HG03439 (cell line): ENCODE measurements around the gene CLASP1.
"Not testable (repeated sequence)": the region's sequence is repeated elsewhere in the genome, so short reads cannot be mapped to it uniquely, and the experiment has no call there.

Experiments used
- ATAC-seq: cut with Tn5 transposase; IDR thresholded peaks from one replicate; pipeline ENCODE4 v1.9.1; 2021; ENCODE audit warnings: mild to moderate bottlenecking, moderate library complexity; ENCODE audit not compliant: unreplicated experiment

Gene CLASP1

DNA sequence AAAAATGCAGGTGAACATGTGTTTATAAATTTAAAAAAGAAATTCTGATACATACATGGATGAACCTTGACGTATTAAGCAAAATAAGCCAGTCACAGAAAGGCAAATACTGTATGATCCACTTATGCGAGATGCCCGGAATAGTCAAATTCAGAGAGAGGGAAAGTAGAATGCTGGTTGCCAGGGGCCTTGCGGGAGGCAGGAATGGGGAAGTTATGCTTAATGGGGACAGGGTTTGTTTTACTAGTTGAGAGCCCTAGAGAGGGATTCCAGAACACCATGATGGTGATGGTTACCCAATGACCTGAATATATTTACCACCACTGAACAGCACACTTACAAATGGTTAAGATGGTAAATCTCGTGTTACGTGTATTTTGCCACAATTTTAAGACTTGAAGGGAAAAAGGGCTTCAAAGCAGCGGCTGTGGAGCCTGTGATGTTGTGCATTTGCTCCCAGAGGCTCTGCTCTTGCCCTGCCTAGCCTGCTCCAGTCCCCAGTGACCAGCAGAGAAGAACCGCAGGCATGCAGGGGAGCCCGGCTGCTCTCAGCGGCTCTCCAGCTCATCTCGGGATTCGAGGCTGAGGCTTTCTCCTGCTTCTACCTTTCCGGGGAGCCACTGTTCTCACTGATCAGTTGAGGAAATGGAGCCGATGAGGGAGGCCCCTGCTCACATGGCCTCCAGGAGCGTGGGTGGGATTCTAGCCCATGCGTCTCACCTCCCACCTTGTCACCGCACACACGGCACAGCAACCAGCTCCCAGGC, 312.6 kb downstream of the CLASP1 start:
- ATAC-seq = no peak

DNA sequence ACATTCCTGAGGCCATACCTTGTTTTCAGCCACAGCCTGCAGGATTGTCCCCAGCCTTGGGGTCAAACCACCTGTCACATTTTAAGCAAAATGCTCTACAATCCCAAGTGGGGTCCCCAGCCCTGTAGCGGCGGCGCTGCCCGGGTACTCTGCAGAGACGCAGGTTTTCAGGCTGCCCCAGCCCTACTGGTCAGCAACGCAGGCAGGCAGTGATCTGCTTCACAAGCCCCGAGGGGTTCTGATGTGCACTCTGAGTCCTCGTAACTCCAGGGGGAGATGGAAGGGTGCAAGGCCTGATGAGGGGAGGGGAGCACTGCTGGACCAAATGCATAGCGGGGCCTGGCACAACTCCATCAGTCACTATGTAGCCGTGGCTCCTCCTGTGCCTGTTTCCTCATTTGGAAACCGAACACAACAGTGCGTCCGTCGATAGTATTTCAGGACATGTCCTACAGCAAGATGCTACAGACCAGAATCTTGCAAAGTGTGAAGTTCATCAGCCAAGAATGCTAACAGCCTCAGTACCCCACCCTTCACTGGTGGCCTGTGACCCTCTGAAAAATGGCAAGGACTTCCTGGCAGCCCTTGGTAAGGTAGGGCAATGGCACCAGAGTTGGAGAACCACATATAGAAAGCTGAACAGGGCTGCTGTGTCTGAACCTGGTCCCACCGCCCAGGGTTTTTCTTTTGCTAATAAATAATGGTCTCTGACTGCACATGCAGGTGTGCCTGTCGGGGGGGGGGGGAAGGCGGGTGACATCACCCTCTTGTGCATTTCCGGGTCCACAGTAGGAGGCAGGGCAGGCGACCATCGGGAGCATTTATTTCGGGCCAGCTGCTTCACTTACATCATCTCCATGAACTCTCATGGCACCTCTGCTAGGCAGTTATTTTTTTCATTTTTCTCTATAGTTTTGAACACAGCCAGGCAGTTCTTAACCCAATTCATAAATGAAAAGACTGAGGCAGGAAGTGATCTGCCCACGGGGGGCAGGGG, 313.7 kb downstream of the CLASP1 start:
- ATAC-seq = no peak

- ATAC-seq = no peak
Observed at GRCh38 chr2:121334581-121335293, 314.5 kb downstream of the CLASP1 start.

GRCh38 chr2:121333834-121334558, 315.3 kb downstream of the CLASP1 start:
- peak; percentile 71 for ATAC-seq

- ATAC-seq = no peak
Observed at GRCh38 chr2:121333231-121333630, 316.0 kb downstream of the CLASP1 start.

- ATAC-seq = not testable (repeated sequence)
Observed at GRCh38 chr2:121331324-121331723, 317.9 kb downstream of the CLASP1 start.

DNA sequence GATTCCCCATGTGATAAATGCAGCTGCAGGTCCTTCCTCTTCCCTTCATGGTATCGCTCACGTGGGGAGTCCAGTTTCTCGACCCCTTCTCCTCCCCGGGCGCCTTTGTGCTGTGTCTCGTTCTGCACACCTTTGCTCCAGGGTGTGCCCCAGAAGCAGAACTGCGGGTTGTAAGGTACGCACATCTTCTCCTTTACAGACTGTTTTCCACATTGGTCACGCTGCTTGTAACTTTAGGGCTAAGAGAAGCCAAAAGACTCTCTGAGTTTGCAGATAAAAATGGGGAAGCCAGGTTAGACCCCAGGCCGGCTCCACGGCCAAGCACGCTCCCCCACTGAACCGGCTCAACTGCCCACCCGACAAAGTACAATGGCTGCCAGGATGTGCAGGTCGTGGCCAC, 318.3 kb downstream of the CLASP1 start:
- no peak for ATAC-seq

- ATAC-seq = no peak
Observed at GRCh38 chr2:121329786-121330185, 319.5 kb downstream of the CLASP1 start.

DNA sequence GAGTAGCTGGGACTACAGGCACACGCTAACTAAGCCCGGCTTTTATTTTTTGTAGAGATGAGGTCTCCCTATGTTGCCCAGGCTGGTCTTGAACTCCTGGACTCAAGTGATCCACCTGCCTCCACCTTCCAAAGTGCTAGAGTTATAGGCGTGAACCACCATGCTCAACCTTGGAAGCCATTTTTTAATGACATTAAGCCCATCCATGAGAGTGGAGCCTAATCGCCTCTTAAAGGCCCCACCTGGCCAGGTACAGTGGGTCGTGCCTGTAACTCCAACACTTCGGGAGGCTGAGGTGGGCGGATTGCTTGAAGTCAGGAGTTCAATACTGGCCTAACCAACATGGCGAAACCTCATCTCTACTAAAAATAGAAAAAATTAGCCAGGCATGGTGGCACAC, 322.6 kb downstream of the CLASP1 start:
- no peak for ATAC-seq

DNA sequence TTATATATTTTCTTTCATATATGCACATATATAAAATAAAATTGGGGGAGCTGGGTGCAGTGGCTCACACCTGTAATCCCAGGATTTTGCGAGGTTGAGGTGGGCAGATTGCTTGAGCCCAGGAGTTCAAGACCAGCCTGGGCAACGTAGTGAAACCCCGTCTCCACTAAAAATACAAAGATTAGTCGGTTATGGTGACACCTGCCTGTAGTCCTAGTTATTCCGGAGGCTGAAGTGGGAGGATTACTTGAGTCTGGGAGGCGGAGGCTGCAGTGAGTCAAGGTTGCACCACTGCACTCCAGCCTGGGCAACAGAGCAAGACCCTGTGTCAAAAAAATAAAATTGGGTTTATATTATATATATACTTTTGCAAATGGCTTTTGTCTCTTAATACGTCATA, 324.7 kb downstream of the CLASP1 start:
- no peak for ATAC-seq

DNA sequence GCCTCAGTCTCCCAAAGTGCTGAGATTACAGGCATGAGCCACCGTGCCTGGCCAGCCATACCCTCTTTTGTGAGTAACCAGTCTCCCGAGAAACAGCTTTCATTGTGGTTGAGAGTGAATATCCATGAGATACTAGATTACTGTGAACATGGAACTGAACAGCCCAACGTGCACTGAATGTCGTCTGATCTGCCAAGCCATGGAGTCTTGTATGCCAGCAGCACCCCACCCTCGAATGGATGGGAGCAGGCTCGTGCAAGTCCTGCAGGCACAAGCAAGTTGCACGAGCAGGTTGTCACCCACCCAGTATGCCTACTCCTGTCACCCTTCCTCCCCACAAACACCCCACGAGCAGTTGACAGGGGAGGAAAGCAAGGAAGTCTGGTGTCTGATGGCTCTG, 327.8 kb downstream of the CLASP1 start:
- ATAC-seq = no peak

- ATAC-seq = no peak
Observed at GRCh38 chr2:121319941-121320340, 329.3 kb downstream of the CLASP1 start.

DNA sequence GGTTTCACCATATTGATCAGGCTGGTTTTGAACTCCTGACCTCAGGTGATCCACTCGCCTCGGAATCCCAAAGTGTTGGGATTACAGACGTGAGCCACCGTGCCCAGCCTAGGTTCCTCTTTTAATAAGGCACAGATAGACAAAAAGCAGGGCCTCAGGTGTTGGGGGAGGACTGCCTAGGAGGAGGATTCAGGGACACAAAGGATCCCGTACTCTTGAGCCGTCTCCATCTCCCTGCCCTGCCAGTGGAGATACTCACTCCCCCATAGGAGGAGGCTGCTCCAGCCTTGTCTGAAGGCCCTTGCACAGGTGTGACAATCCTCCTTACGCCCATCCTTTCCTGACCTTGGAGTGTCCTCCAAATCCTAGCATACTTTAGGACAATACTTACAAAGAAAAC, 332.3 kb downstream of the CLASP1 start:
- ATAC-seq = no peak

DNA sequence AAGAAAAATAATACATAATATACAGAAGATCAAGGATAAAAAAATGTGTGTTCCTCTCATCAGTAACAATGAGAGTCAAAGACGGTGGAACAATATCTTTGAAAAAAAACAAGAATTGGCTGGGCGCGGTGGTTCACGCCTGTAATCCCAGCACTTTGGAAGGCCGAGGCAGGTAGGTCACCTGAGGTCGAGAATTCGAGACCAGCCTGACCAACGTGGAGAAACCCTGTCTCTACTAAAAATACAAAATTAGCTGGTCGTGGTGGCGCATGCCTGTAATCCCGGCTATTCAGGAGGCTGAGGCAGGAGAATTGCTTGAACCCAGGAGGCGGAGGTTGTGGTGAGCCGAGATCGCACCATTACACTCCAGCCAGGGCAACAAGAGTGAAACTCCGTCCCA, 335.6 kb downstream of the CLASP1 start:
- not testable (repeated sequence) for ATAC-seq

GRCh38 chr2:121309801-121310200, 339.5 kb downstream of the CLASP1 start:
- ATAC-seq = peak; percentile 85

- ATAC-seq = no peak
Observed at GRCh38 chr2:121309323-121309722, 339.9 kb downstream of the CLASP1 start.

GRCh38 chr2:121307048-121307447, 342.2 kb downstream of the CLASP1 start:
- no peak for ATAC-seq

DNA sequence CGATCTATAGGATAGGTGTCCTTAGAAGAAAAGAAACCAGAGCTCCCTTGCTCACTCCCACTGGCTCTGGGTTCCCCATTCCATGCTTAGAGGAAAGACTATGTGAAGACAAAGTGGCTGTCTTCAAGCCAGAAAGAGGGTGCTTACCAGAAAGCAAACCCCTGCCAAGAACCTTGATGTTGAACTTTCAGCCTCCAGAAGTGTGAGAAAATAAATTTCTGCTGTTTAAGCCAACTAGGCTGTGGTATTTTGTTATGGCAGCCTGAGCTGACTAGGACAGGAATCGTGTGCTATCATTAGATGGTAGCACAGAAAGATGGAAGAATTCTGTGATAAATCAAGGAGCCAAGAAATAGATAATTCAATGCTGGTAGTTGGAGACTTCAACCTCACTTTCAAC, 344.3 kb downstream of the CLASP1 start:
- ATAC-seq = no peak

DNA sequence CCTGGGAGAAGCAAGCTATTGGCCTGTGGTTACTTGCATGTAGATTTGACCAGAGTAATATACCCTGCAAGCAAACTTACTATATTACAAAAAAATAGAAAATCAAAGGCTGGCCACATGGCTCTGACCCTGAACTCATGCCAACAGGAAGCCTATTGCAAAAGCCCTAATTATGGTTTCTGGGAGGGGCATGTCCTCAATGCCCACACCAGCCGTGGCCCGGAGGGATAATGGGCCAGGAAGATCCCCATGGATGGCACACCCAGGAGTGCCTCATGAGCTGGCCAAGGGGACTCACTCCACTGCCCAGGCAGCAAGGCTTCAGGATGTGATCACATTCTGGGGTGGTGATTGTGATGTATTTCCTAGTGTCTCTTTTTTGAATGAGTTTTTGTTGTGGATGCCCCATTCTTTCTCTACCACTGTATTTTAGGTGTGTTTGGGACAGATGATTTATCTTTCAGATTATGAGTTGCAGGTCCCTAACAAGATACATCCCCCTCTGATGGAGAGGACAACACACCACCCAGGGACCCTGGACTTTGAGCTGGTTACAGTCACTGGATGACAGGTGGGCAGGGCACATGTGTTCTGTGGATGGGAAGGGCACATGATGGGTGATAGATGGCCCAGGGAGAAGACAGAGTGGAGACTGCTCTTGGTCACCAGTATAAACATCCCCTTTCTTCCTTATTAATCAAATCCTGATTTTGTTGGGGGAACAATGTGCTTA, 345.6 kb downstream of the CLASP1 start:
- ATAC-seq = no peak

DNA sequence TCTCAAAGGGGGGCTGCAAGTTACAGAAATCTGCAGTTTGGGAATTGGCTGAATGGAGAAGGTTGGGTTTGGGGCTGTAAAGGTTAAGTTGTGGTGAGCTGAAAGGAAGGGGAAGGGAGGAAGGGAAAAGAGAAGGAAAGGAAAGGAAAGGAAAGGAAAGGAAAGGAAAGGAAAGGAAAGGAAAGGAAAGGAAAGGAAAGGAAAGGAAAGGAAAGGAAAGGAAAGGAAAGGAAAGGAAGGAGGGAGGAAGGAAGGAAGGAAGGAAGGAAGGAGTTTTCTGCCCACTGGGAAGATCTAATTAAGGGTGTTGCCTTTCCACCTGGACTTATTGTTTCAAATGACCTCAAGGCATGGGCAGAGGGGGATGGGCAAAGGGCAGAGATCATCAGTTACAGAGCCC, 348.1 kb downstream of the CLASP1 start:
- not testable (repeated sequence) for ATAC-seq
